Measurements from ENCODE around the gene ZMYM4.

DNA sequence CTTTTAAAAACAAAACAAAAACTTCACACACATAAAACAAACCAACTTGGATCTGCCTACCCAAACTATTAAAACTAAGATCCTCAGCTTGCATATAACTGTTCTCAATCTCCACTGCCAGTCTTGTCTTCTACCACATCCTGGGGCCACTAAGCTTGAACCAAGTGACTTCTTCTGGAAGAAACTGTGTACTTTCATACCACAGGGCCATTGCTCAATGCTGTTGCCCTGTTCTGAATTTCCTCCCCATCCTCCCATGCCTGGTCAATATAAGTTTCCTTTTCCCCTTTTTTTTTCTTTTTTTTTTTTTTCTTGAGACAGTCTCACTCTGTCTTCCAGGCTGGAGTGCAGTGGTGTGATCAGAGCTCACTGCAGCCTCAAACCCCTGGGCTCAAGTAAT, 178.8 kb downstream of the ZMYM4 start:
- TF ChIP-seq CTCF (IDR thresholded peaks at IDR 0.05; ENCODE audit: low read depth, low read length) (no peak), POLR2A (IDR thresholded peaks at IDR 0.05; ENCODE audit: extremely low read depth, insufficient read length) (no peak), MYC (IDR thresholded peaks at IDR 0.05; ENCODE audit: low read depth, low read length) (peak; percentile 32; the same call in 1 of the 2 replicates)
- TF ChIP-seq, protein P1, sequence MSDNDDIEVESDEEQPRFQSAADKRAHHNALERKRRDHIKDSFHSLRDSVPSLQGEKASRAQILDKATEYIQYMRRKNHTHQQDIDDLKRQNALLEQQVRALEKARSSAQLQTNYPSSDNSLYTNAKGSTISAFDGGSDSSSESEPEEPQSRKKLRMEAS (IDR thresholded peaks at IDR 0.05; ENCODE audit: low read depth, low read length) = peak; percentile 42

Data from NB4 (cell line).